GM21423 (cell line): ENCODE data around the gene PTPRN2.

Experiments
- ATAC-seq: cut with Tn5 transposase; IDR thresholded peaks from one replicate; pipeline ENCODE4 v1.9.1; 2021; ENCODE audit warnings: mild to moderate bottlenecking, moderate library complexity; ENCODE audit not compliant: unreplicated experiment

Gene PTPRN2

GRCh38 chr7:157553256-157553655 is 1034.4 kb downstream of the PTPRN2 start:
- no peak for ATAC-seq

GRCh38 chr7:157552295-157552993 is 1035.2 kb downstream of the PTPRN2 start:
- ATAC-seq = no peak

GRCh38 chr7:157551325-157552070 is 1036.1 kb downstream of the PTPRN2 start:
- ATAC-seq = no peak

- ATAC-seq = no peak
These were observed 1037.0 kb downstream of the PTPRN2 start for GRCh38 chr7:157550300-157551275.

GRCh38 chr7:157549612-157550299 is 1037.9 kb downstream of the PTPRN2 start:
- no peak for ATAC-seq

- ATAC-seq = no peak
These were observed 1038.8 kb downstream of the PTPRN2 start for GRCh38 chr7:157548691-157549303.

GRCh38 chr7:157547611-157548010 is 1040.0 kb downstream of the PTPRN2 start:
- ATAC-seq = no peak

- no peak for ATAC-seq
These were observed 1040.5 kb downstream of the PTPRN2 start for GRCh38 chr7:157547102-157547501.

- no peak for ATAC-seq
These were observed 1042.0 kb downstream of the PTPRN2 start for GRCh38 chr7:157545681-157546060.

- no peak for ATAC-seq
These were observed 1042.5 kb downstream of the PTPRN2 start for GRCh38 chr7:157544980-157545680.

GRCh38 chr7:157544226-157544625 is 1043.4 kb downstream of the PTPRN2 start:
- no peak for ATAC-seq

GRCh38 chr7:157543791-157544190 is 1043.8 kb downstream of the PTPRN2 start:
- no peak for ATAC-seq

GRCh38 chr7:157543276-157543675 is 1044.3 kb downstream of the PTPRN2 start:
- no peak for ATAC-seq

- ATAC-seq = no peak
These were observed 1045.3 kb downstream of the PTPRN2 start for GRCh38 chr7:157542068-157543021.

GRCh38 chr7:157541295-157542067 is 1046.1 kb downstream of the PTPRN2 start:
- ATAC-seq = no peak

GRCh38 chr7:157540606-157541294 is 1046.9 kb downstream of the PTPRN2 start:
- ATAC-seq = no peak

- no peak for ATAC-seq
These were observed 1047.6 kb downstream of the PTPRN2 start for GRCh38 chr7:157540020-157540419.
